GM18499 (cell line): ENCODE measurements around the gene RHOU.
"Not testable (repeated sequence)": the region's sequence is repeated elsewhere in the genome, so short reads cannot be mapped to it uniquely, and the experiment has no call there.

Experiments used
- ATAC-seq: cut with Tn5 transposase; IDR thresholded peaks from one replicate; pipeline ENCODE4 v1.9.1; 2021; ENCODE audit warnings: moderate number of reproducible peaks; ENCODE audit not compliant: insufficient read depth, unreplicated experiment

RHOU gene

DNA sequence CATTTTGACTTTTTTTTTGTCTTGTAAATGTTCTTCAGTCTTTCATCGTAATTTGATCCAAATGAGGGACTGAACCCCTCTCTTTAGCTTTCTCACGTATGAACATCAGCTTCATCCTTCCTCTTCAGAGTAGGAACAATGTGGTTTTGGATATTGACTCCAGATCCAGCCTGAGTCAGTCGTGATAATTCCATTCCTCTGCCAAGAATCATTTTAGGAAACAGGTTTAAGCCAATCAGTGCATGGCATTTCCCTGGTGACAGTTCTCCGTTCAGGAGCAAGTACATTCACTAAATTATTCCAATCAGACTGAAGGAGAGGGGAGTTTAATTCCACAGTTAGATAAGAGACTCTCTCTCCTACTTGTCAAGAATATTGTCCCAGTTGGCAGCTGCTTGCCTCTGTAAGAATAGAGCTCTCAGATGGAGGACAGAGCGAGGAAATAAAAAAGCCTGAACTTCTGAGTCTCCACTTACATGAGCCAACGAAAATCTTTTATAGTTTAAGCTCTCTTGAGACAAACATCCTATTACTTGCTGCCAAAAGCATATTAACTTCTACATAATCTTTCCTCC is 18.6 kb downstream of the RHOU start:
- no peak for ATAC-seq

DNA sequence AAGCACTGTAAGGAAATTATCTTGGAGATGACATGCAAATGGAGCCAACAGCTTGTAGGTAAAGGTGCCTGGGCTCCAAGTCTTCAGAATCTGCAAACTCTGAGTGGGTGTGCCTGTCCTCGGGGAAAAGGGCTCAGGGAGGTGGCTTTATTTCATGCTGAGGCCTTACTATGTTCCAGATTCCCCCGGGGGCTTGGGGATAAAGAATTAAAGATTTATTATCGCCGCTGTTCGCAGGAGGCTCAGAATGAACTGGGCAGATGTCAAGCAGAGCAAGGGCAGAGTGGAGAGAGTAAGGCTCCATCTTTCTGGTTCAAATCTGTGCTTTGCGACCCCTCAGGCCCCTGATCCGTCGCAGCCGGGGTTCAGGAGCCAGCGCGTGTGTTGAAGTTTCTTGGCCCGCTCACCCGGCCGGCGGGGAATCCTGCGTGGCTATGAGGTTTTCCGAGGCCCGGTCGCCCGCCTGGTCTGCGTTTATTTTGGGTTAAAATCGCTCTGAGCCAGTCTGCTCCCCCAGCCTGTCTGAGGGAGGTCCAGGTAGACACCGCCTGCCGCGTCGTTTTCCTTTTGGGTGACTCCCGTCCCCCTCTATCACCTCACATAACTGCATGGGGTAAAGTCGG is 19.5 kb downstream of the RHOU start:
- no peak for ATAC-seq

DNA sequence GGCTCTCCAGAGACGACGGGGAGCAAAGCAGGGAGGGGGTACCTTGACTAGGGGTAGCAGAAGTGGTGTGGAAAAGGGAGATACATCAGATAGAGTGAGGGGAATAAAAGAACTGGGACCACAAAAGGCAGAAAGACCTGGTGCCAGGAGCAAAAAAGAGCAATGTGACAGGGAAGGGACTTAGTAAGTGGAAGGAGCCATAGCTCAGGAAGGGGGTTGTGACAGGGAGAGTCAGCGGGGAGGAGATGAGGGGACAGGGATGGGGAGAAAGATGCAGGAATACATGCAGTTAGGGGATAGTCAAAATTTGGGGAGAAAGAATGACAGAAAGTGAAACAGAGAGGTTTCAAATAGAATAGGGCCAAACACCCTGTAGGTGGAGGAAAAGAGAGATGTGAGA is 20.5 kb downstream of the RHOU start:
- ATAC-seq: no peak

DNA sequence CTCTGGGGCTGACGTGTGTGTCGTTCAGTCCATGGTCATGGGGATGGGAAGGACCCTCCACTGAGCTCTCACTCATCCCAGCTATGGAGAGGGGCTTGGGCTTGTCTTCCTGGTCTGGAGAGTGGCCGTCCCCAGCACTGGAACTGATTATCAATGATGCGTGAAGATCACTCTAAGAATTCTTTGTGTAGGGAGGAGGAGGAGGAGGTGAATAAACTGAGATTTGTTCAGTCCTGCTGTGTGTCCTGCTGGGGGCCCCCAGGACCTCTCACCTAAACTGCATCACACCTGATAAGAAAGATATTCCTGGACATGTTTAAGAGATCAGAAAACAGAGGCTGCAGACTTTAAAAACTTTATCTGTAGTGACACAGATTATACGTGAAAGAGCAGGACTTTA is 21.2 kb downstream of the RHOU start:
- ATAC-seq: no peak

DNA sequence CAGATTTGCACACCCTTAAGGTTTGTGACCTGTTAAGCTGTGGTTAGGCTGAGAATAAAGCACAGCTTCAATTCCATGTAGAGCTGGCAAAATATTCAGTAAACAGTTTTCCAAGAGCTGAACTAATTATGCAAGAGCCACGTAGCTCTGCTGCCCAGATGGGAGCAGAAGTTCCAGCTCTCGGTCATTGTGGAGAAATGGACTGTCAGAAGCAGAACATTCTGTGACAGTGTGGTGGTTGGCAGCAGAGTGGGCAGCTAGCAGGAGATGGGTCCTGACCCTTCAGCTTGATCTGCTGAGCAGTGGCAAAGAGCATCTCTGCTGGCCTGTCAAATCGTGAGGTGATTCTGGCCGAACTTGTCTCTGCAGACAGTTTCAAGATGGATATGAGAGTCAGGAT is 23.2 kb downstream of the RHOU start:
- ATAC-seq: no peak

DNA sequence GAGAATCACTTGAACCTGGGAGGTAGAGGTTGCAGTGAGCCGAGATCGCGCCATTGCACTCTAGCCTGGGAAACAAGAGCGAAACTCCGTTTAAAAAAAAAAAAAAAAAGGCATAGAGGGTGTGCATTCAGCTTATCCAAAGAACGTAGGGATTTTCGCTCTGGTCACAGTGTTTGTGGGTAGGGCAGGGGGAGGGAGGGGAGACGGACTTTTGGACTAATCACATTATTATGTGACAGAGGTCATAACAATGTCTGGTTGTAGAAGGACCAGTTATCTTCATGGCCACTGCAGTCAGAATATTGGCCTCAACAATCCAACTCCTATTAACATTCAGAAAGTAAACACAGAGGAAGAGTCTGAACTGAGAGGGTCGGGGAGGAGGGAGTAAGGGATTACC is 25.7 kb downstream of the RHOU start:
- ATAC-seq: no peak

DNA sequence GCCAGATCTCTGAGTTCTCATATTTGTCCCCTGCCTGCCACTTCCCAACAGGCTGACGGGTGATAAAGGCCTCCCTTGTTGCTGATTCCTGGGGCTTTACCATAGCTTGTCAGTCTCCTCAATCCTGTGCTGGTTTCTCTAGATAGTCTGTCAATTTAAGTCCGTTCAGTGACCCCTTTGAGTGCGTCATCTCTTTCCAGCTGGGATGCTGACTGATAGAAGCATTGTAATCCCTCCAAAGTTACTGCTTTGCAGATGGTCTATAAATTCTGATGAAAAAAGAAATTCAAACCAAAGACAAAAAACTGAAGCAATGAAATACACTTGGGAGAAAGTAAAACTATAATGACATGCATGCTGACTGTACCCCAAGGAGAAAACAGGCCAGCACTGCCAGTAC is 28.3 kb downstream of the RHOU start:
- ATAC-seq: no peak

DNA sequence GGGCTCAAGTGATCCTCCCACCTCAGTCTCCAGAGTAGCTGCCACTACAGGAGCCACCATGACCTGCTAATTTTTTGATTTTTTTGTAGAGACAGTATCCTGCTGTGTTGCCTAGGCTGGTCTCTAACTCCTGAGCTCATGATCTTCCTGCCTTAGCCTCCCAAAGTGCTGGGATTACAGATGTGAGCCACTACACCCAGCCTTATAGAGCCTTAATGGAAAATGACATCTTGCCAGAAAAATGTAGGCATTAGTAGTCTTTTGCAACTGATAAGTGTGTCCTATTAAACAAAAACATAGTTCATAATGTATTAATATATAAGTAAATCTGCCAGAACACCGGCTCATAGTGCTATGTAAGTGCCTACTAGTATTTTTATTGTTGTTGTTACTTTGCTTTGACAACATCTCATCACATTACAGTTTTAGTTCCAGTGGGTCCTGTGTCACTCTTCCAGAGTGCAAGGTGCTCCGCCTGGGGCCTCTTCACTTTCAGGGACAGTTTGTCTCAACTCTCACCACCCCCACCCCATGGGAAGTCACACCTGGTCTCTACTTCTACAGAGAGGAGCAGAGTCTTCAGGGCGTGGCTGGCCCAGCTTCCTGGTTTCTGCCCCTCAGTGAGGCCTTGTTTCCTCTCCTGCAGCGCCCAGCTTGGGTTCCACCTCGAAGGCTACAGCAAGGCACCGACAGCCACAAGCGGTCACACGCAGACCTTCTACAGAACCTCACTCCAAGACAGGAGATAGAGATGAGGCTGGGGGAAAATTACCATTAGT is 30.1 kb downstream of the RHOU start:
- ATAC-seq: no peak

DNA sequence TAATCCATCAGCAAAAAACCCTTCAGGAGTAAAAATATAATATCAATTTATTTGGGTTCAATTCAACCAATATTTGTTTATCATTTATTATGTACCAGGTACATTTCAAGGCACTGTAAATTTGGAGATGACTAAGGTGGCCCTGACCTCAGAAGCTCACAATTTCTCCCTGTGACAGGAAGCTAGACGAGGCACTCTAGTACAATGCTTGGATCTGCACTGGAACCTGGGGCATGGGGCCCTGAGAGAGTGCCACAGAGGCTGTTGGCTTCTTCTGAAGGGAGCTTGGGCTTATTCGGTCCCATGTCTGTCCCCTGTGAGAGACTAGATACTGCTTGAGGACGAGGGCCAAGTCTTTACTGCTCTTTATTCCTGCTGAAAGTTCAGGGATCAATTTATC is 31.5 kb downstream of the RHOU start:
- no peak for ATAC-seq

DNA sequence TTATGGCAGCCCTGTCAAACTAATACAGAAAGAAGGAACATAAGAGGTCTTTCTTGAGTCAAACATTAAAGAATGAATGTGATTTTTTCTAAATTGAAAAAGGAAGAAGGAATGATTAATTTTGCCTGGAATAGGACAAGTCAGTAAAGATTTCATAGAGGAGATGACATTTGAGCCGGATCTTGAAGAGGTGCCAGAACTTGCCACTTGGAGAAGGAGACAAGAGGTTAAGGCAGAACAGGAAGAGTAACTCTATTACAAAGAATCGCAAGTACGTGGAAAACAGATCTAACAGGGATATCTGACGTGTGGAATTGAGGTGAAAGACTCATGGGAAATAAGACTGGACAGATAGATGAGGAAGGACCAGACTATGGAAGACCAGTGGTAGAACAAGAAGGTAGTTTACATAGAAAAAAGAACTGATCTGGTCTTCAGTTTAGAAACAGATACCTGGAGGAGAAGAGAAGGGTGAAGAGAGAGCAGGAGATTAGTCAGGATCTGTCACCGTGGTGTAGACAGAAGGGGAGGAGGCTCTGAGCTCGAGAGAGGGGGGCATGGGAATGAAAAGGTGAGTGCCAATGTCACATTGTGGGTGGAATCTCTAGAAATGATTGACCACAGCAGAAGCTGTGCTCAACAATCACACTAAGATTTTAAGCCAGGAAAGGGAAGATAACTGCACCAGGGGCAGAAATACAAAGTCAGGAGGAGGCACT is 32.5 kb downstream of the RHOU start:
- no peak for ATAC-seq

DNA sequence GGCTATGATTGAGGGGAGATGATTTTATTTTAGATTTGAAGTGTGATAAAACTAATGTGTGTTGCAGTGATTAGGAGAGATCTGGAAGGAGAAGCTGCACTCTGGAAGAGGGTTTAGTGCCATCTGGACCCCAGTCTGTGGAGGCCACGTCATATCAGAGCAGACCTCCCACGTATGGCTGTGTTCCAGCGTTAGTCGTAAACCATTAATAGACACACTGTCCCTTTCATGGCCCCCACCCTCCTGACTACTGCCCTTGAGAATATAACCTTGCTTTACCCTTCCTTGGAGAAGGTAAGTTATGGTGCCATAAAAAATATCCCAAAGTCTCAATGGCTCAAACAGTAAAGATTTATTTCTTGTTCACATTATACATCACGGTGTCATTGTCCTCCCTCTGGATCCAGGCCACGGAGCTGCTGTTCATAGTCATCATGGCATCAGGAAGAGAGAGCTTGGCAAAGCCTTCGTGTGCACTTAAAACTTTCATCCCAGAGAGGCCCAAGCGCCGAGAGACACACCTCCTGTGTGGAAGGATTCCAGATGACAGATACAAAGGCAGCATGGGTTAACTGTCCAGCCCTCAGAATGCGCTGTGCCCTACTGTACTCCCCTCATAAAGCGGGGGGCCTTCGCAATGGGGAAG is 33.2 kb downstream of the RHOU start:
- no peak for ATAC-seq

DNA sequence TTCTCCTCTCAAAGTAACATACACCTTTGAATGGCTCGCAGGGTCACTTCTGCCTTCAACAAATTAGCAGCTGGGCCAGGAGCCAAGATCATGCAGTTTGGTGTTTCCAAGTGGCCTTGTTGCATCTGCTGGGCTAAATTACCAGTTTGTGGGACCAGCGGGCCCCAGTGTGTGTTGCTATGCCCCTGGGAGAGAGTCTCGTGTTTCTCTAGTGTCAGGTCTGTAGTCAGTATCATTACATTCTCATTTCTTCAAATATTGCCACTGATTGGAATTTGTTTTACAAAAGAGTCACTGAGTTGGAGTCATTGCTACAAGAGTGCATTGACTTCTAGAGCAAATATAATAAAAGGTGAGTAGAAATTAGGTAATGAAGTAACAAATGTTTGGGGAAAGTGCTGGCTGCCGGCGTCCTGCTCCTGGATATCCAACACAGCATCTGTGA is 35.5 kb downstream of the RHOU start:
- no peak for ATAC-seq

DNA sequence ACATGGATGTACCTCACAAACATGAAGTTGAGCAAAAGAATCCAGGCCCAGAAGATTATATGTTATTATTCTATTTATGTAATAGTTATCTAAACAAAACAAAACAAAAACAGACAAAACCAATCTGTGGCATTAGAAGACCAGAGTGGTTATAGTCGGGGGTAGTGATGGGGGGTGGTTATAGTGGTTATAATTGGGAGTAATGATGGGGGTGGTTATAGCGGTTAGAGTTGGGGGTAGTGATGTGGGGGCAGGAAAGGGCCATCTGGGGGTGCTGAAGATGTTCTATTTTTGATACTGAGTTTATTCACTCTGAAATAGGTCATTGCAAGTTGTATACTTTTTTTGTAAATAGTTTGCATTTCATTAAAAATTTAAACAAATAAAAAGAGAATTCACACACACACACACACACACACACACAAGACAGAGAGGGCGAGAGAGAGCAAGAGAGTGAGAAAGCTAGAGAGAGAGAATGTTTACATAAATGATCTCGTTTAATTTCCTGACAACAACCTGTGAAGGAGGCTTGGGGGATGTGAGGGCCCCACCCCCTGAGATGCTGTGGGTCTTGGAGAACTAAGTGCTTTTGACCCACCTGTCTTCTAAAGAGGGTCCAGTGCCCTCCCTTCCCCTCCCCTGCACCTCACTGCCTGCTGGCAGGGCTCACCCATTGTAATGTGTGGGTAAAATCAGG is 37.4 kb downstream of the RHOU start:
- ATAC-seq: no peak

DNA sequence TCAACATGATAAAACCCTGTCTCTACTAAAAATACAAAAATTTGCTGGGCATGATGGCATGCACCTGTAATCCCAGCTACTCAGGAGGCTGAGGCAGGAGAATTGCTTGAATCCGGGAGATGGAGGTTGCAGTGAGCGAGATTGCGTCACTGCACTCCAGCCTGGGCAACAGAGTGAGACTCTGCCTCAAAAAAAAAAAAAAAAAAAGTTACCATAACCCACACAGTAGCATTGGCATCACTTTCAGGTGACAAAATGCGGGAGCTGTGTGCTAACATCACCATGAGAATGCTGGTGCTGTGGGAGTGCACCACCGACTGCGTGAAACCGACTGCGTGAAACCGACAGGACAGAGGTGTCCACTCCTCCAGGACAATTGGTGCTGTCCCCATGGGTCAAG is 40.7 kb downstream of the RHOU start:
- not testable (repeated sequence) for ATAC-seq

DNA sequence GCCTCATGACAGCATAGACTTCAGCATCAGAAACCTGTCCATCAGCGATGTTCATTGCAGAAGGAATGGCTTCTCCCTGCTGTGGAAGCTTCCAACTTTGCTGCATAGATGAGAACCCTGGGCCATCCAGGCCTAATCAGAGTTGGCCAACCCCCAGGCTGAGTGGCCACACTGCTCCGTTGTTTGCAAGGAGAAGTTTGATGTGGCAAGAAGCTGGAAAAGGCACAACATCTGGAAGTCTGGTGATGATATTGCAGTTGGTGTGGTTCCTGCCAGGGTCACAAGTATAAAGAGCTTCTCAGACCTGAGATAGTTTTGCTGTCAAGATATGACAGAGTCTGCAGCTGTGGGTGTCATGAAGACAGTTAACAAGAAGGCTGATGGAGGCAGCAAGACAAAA is 41.2 kb downstream of the RHOU start:
- no peak for ATAC-seq

DNA sequence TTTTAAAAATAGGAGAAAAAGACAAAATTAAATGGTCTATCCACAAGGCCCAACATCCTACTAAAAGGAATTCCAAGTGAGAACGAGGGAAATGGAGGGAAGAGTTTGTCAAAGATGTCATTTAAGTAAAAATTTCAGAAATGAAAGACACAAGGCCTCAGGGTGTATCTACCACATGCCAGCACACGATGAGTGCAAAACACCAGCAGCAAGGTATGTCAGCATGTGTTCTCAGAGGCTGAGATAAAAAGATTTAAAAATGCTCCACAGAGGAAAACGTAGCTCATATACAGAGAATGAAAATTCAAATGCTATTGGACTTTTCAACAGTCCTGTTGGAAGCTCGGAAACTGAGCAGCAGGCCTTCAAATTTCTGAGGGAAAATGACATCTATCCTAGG is 42.0 kb downstream of the RHOU start:
- no peak for ATAC-seq

DNA sequence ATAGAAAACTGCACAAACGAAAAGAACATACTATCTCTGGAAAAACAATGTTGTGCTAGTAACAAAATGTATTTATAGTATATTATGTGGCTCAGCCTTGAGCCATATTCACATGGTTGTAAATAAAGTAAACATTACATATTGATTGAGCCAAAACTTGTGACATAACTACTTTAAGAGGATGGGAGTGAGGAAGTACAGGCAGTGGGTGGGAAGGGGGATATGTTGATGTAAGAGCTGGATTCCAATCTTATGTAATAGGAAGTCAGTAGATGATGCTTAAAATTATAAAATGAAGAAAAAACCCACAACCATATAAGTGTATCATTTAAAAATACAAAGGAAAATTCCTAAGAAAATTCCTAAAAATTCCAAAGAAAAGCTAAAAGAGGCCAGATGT is 42.7 kb downstream of the RHOU start:
- no peak for ATAC-seq

DNA sequence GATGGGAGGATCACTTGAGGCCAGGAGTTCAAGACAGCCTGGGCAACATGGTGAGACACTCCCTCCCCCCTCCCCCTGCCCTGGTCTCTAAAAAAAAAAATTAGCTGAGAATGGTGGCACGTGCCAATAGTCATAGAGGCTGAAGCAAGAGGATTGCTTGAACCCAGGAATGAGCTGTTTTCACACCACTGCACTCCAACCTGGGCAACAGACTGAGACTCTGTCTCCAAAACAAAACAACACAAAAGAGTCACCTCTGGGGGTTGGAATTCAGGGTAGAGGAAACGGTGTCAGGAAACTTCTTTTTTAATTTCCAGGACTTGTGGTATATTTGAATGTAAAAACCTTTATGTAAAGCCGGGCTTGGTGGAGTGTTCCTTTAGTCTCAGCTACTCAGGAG is 43.2 kb downstream of the RHOU start:
- ATAC-seq: no peak

DNA sequence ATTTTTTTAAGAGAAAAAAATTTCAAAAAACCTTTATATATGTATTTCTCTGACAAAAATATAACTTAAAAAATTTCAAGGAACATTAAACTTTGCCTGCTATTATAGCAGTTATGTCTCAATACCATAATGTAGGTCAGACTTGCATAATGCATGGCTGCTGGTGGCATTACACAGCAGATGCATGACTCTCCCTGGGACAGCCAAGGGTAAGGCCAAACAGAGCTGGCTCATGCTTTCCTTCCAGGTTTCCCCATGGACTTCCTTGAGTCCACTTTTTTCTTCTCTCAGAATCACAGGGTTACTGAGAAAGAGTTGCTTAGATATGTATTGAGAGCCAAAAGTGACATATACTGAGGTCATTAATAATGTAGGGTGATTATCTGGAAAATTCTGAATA is 43.7 kb downstream of the RHOU start:
- no peak for ATAC-seq

DNA sequence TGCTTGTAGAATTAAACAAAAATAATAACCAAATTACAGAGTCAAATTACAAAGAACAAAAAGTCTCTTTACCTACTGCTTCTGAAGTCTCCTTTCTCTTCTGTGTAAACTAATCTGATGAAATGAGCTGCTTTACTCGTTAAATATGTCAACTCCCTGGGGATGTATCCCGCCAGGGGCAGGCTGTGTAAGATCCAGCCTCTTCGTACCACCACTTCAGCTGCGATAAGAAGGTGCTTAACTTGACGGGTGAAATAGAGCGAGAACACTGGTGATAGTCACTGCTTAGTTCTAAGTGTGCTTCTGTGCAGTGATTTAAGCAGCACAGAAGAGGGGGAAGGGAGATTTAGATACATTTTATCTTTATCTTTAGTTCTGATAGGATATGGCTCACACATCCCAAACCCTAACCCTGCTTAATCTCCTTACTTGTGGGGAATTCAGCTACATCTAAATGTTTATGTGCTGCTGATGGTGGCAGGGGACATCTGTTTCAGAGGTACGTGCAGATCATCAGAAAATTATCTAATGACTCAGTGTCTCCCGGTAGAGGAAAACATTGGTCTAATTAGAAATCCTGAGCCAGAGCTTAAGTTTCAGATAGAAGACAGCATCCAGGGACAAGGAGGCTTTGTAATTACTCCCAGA is 46.0 kb downstream of the RHOU start:
- ATAC-seq: no peak
